ENCODE results near the gene GARRE1.

GARRE1 gene

DNA sequence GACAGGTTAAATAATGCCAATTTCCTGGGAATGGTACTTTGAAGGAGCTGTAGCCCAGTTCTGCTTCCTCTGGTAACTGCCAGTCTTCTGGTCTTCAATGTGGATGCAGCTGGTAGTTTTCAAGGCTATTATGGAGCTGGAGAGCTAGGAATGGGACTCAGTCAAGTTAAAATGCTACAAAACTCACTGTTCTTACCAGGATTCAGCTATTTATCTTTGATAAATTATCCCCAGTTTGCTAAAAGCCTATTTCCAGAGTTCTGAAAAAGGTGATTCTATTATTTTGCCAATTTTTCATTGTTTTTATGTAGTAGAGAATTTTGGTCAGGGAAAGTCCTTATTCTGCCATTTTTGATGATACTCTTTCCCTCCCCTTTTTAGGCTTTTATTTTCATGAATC, 40.7 kb downstream of the GARRE1 start:
- no peak for DNase-seq (ENCODE audit: low read depth)

DNA sequence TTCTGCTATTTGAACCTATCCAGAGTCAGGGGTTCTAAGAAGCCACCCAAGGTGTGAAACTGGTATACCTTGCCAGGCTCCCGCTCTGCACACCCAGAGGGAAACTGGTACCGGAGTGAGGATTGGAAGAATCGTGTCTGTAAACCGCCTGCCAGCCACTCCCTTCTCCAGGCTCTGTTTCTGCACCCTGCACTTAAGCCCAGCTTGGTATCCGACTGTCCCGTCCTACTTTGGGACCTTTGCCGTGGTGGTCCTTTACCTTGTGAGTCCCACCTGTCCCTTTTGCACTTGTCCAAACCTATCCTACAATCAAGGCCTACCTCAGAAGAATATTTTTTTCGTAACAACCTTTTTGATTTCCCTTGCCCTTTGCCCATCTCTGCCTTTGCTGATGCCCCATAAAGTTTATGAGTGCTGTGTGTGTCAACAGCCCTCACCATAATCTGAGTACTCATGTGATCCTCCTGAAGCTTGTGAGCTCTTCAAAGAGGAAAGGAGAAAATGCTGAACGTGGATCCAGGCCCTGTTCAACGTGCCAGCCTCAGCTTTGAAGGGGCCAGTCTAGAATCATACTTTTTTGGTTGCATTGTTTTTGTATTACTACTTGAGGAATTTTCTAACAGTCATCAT, 44.7 kb downstream of the GARRE1 start:
- no peak for DNase-seq (ENCODE audit: low read depth)

DNA sequence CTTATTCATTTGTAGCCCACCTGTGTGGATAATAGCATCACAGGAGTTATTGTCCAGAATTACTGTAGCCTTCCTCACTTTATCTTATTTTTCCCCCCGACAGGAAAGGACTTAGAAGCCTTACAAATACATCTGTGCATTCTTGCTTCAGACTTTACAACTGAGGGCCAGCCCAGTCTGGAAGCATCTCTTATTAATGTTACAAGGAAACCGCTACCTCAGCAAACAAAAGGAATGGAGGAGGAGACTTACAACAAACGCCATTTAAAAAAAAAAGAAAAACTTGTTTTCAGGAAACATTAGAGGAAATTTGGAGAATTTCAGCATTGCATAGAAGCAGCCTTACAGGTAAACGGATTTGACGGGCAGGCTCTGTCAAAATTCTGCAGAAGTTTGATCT, 45.2 kb downstream of the GARRE1 start:
- no peak for DNase-seq (ENCODE audit: low read depth)

DNA sequence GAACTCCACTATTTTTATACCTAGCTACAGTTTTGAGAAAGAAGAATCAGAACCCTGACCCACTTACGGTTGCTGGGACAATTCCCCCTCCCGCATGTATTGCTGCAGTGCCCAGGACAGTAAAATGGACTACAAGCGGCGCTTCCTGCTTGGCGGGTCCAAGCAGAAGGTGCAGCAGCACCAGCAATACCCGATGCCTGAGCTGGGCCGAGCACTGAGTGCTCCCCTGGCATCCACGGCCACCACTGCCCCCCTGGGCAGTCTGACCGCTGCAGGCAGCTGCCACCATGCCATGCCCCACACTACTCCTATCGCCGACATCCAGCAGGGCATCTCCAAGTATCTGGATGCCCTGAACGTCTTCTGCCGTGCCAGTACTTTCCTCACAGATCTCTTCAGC, 46.0 kb downstream of the GARRE1 start:
- no peak for DNase-seq (ENCODE audit: low read depth)

DNA sequence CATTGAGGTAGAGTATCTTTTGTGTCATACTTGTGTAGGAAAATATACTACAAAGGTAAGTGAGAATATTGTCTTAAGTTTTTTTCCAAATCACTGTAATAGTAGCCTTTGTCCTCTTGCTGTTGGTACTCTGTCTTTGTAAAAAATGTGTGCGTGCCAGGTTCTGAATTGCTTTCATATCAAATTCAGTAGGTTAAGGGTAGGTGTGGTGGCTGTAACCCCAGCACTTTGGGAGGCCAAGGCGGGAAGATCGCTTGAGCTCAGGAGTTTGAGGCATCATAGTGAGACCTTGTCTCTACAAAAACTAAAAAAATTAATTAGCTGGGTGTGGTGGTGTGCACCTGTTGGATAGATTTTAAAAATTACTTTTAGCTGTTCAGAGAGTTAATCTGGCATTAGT, 46.6 kb downstream of the GARRE1 start:
- no peak for DNase-seq (ENCODE audit: low read depth)

All from activated T-cell treated with anti-CD3 and anti-CD28 coated beads for 48 hours (primary cell).